H1 (cell line): ENCODE measurements around the gene DEK. TPM values are rescaled to one million over a fixed set of nuclear protein-coding genes. Genes with fewer than 3 reads are reported as not detected.

ENCODE experiments used
- CTCF ChIA-PET: fragments of 300-600 bp; sonication (Branson Sonifier 250); formaldehyde crosslinking; loops from one replicate; lab custom pipeline; 2021; ENCODE audit not compliant: partially characterized antibody; lab: Charles Lee
- POLR2A ChIA-PET: fragments of 300-600 bp; sonication (Branson Sonifier 250); formaldehyde crosslinking; loops from one replicate; lab custom pipeline; 2021; ENCODE audit warnings: inconsistent platforms; ENCODE audit not compliant: partially characterized antibody; lab: Charles Lee
- DNase-seq, 2 experiments: peaks; one replicate each; pipeline versions ENCODE4 v3.0.0 to v3.0.0-alpha.2; 2010 to 2022; ENCODE audit warnings: low spot score in 2 of 2, low read depth in 1 of 2, mixed read lengths in 1 of 2
- FAIRE-seq: peaks from 2 replicates; lab custom pipeline; 2011; peaks lifted over from hg19 to GRCh38; lab: Jason Lieb, UNC
- H2AFZ ChIP-seq: 2 replicates; pipeline ENCODE4 v1.8.1; 2012; ENCODE audit warnings: low read length, inconsistent platforms
- H2AK5ac ChIP-seq: 2 replicates; pipeline ENCODE4 v1.6.1; 2013; ENCODE audit warnings: low read depth, low read length
- H2BK120ac ChIP-seq: replicated peaks from 2 replicates; pipeline ENCODE3; 2013; ENCODE audit warnings: low read depth, low read length, inconsistent platforms
- H2BK12ac ChIP-seq: 2 replicates; pipeline ENCODE4 v1.6.1; 2013; ENCODE audit warnings: low read depth, low read length
- H2BK15ac ChIP-seq: 2 replicates; pipeline ENCODE4 v1.6.1; 2013; ENCODE audit warnings: low read length
- H2BK20ac ChIP-seq: 2 replicates; pipeline ENCODE4 v1.6.1; 2013; ENCODE audit warnings: low read length
- H2BK5ac ChIP-seq: 2 replicates; pipeline ENCODE4 v1.6.1; 2013; ENCODE audit warnings: low read depth, low read length
- H3K14ac ChIP-seq: 2 replicates; pipeline ENCODE4 v1.6.1; 2013; ENCODE audit warnings: inconsistent platforms; ENCODE audit not compliant: insufficient read length
- H3K18ac ChIP-seq: 2 replicates; pipeline ENCODE4 v1.6.1; 2013; ENCODE audit warnings: low read length; ENCODE audit errors: extremely low read depth
- H3K23ac ChIP-seq: 2 replicates; pipeline ENCODE4 v1.6.1; 2013; ENCODE audit warnings: inconsistent platforms; ENCODE audit not compliant: insufficient read length
- H3K23me2 ChIP-seq: 2 replicates; pipeline ENCODE4 v1.6.1; 2013; ENCODE audit warnings: low read depth, low read length
- H3K27ac ChIP-seq: 2 replicates; pipeline ENCODE4 v1.6.1; 2011; ENCODE audit warnings: low read depth, low read length, inconsistent platforms
- H3K27me3 ChIP-seq, 4 experiments: replicated peaks in 1 of 4; 1 replicate in 1 of 4; 2 replicates in 3 of 4; pipeline versions ENCODE4 v1.6.1 to v1.8.1; 2011 to 2013; ENCODE audit warnings: low read length in 3 of 4, mild to moderate bottlenecking in 3 of 4, inconsistent platforms in 2 of 4, mixed read lengths in 2 of 4, moderate library complexity in 1 of 4; ENCODE audit not compliant: control insufficient read depth in 3 of 4, insufficient read depth in 3 of 4; ENCODE audit errors: extremely low read depth in 1 of 4
- H3K36me3 ChIP-seq, 4 experiments: 2 replicates each; pipeline versions ENCODE4 v1.6.1 to v1.8.1; 2011 to 2013; ENCODE audit warnings: mild to moderate bottlenecking in 4 of 4, low read length in 3 of 4, moderate library complexity in 2 of 4, control low read depth in 1 of 4, inconsistent platforms in 1 of 4; ENCODE audit not compliant: insufficient read depth in 4 of 4, control insufficient read depth in 2 of 4
- H3K4ac ChIP-seq: replicated peaks from 2 replicates; pipeline ENCODE3; 2013; ENCODE audit warnings: low read length, low read depth, mixed read lengths, inconsistent platforms; ENCODE audit not compliant: insufficient read length
- H3K4me1 ChIP-seq, 4 experiments: replicated peaks in 1 of 4; 1 replicate in 1 of 4; 2 replicates in 3 of 4; pipeline versions ENCODE4 v1.6.1 to v1.8.1; 2011 to 2013; ENCODE audit warnings: low read length in 3 of 4, inconsistent platforms in 2 of 4, mixed read lengths in 1 of 4; ENCODE audit not compliant: insufficient read depth in 4 of 4, control insufficient read depth in 3 of 4
- H3K4me2 ChIP-seq, 2 experiments: 2 replicates each; pipeline versions ENCODE4 v1.6.1 to v1.8.1; 2011 to 2013; ENCODE audit warnings: low read depth in 2 of 2, low read length in 2 of 2, control low read depth in 1 of 2, inconsistent platforms in 1 of 2, mild to moderate bottlenecking in 1 of 2; ENCODE audit not compliant: insufficient read depth in 1 of 2
- H3K4me3 ChIP-seq, 4 experiments: fragments of 200-600, 300-600 bp in 1 of 4; sonication (generic), shearing (Covaris generic), sonication (Bioruptor Twin) in 1 of 4; 2 replicates each; pipeline versions ENCODE4 v1.5.1 to v1.8.1; 2011 to 2016; ENCODE audit warnings: low read length in 4 of 4, low read depth in 3 of 4, control low read depth in 2 of 4, inconsistent platforms in 2 of 4, mild to moderate bottlenecking in 2 of 4, mixed read lengths in 1 of 4, moderate library complexity in 1 of 4; ENCODE audit not compliant: insufficient read depth in 2 of 4; ENCODE audit errors: extremely low read depth in 1 of 4
- H3K56ac ChIP-seq: replicated peaks from 2 replicates; pipeline ENCODE3; 2013; ENCODE audit warnings: low read depth, mild to moderate bottlenecking, mixed read lengths, low read length, inconsistent platforms; ENCODE audit not compliant: insufficient read length
- H3K79me1 ChIP-seq: 2 replicates; pipeline ENCODE4 v1.6.1; 2013; ENCODE audit warnings: low read depth, low read length, control low read depth
- H3K79me2 ChIP-seq, 2 experiments: 2 replicates each; pipeline versions ENCODE4 v1.6.1 to v1.8.1; 2012 to 2013; ENCODE audit warnings: low read length in 2 of 2, mild to moderate bottlenecking in 2 of 2, inconsistent platforms in 1 of 2; ENCODE audit not compliant: insufficient read depth in 2 of 2, control insufficient read depth in 1 of 2
- H3K9ac ChIP-seq, 4 experiments: replicated peaks in 1 of 4; 1 replicate in 1 of 4; 2 replicates in 3 of 4; pipeline versions ENCODE4 v1.6.1 to v1.8.1; 2011 to 2013; ENCODE audit warnings: low read depth in 3 of 4, low read length in 3 of 4, control low read depth in 2 of 4, mild to moderate bottlenecking in 2 of 4, moderate library complexity in 2 of 4, inconsistent platforms in 1 of 4; ENCODE audit errors: extremely low read depth in 1 of 4
- H3K9me3 ChIP-seq, 2 experiments: 2 replicates each; pipeline versions ENCODE4 v1.6.1 to v1.8.1; 2012 to 2013; ENCODE audit warnings: mild to moderate bottlenecking in 2 of 2, moderate library complexity in 2 of 2, control low read depth in 1 of 2, inconsistent platforms in 1 of 2, low read depth in 1 of 2, low read length in 1 of 2, mixed read lengths in 1 of 2; ENCODE audit not compliant: insufficient read depth in 2 of 2
- H4K20me1 ChIP-seq, 2 experiments: replicated peaks in 1 of 2; 2 replicates each; pipeline versions ENCODE3 to v1.8.1; 2011 to 2013; ENCODE audit warnings: inconsistent platforms in 2 of 2, low read length in 2 of 2, mild to moderate bottlenecking in 1 of 2; ENCODE audit not compliant: insufficient read depth in 2 of 2, control insufficient read depth in 1 of 2
- H4K5ac ChIP-seq: 2 replicates; pipeline ENCODE4 v1.6.1; 2013; ENCODE audit warnings: low read length, low read depth, mixed read lengths, inconsistent platforms; ENCODE audit not compliant: insufficient read length
- H4K8ac ChIP-seq: 2 replicates; pipeline ENCODE4 v1.8.0; 2013; ENCODE audit warnings: mild to moderate bottlenecking, moderate library complexity, low read length, inconsistent platforms; ENCODE audit not compliant: insufficient read depth; ENCODE audit errors: extremely low read depth
- H4K91ac ChIP-seq: replicated peaks from 2 replicates; pipeline ENCODE3; 2013; ENCODE audit warnings: low read length, mixed read lengths, inconsistent platforms; ENCODE audit not compliant: insufficient read length
- ASH2L ChIP-seq: fragments of 200-600, 300-600 bp; sonication (generic); IDR thresholded peaks from one replicate; pipeline ENCODE4 v1.7.1; 2017; ENCODE audit warnings: low read length
- BRCA1 ChIP-seq: IDR thresholded peaks from 2 replicates; pipeline ENCODE4 v1.6.1; 2012; ENCODE audit warnings: low read depth, low read length, improper control_type of control experiment
- CHD2 ChIP-seq: IDR thresholded peaks from 2 replicates; pipeline ENCODE4 v1.6.1; 2012; ENCODE audit warnings: low read length, improper control_type of control experiment
- CREB1 ChIP-seq: IDR thresholded peaks from 2 replicates; pipeline ENCODE4 v1.6.1; 2012; ENCODE audit warnings: inconsistent platforms
- CTBP2 ChIP-seq: IDR thresholded peaks from 2 replicates; pipeline ENCODE4 v1.7.0; 2011; ENCODE audit warnings: borderline replicate concordance, mild to moderate bottlenecking, moderate library complexity, mixed read lengths, low read length; ENCODE audit not compliant: insufficient read depth, insufficient read length
- CTCF ChIP-seq, 3 experiments: IDR thresholded peaks; 1 replicate in 2 of 3; 2 replicates in 1 of 3; pipeline versions ENCODE4 v1.5.1 to v1.6.1; 2011; ENCODE audit warnings: low read length in 3 of 3, mild to moderate bottlenecking in 3 of 3, inconsistent platforms in 2 of 3, low read depth in 1 of 3, moderate library complexity in 1 of 3; ENCODE audit not compliant: insufficient read depth in 1 of 3; ENCODE audit errors: control extremely low read depth in 1 of 3
- JUN ChIP-seq: IDR thresholded peaks from 2 replicates; pipeline ENCODE4 v1.6.1; 2011; ENCODE audit warnings: low read depth, mild to moderate bottlenecking, improper control_type of control experiment, low read length
- KDM1A ChIP-seq: fragments of 200-600, 300-600 bp; sonication (generic); IDR thresholded peaks from 2 replicates; pipeline ENCODE4 v1.7.1; 2016; ENCODE audit warnings: mild to moderate bottlenecking, low read length, borderline replicate concordance
- MAX ChIP-seq: IDR thresholded peaks from 2 replicates; pipeline ENCODE4 v1.6.1; 2012; ENCODE audit warnings: inconsistent platforms
- NANOG ChIP-seq: IDR thresholded peaks from 2 replicates; pipeline ENCODE4 v1.6.1; 2011; ENCODE audit warnings: low read length, low read depth, mild to moderate bottlenecking, inconsistent platforms; ENCODE audit not compliant: insufficient read depth, poor library complexity, severe bottlenecking
- POLR2A ChIP-seq, 2 experiments: IDR thresholded peaks; 1 replicate in 1 of 2; 2 replicates in 1 of 2; pipeline ENCODE4 v1.6.1; 2011; ENCODE audit warnings: low read depth in 2 of 2, low read length in 2 of 2, mild to moderate bottlenecking in 2 of 2; ENCODE audit errors: control extremely low read depth in 1 of 2
- POLR2AphosphoS5 ChIP-seq: IDR thresholded peaks from 2 replicates; pipeline ENCODE4 v1.6.1; 2011; ENCODE audit warnings: low read depth, low read length
- SIX5 ChIP-seq: IDR thresholded peaks from 2 replicates; pipeline ENCODE4 v1.6.1; 2011; ENCODE audit warnings: mild to moderate bottlenecking, low read depth, low read length
- WGBS, 2 experiments: shearing (Covaris generic) in 1 of 2; methylation state at CpG; one replicate each; pipeline versions ENCODE4 v1.1.6 to v1.1.7; 2013 to 2015; ENCODE audit warnings: low lambda C conversion rate in 2 of 2, mixed read lengths in 2 of 2, inconsistent platforms in 1 of 2, low coverage in 1 of 2, missing lambda C conversion rate in 1 of 2; ENCODE audit not compliant: insufficient replicate concordance in 2 of 2, insufficient coverage in 1 of 2, insufficient read length in 1 of 2; ENCODE audit errors: extremely low coverage in 1 of 2, missing lambda C conversion rate in 1 of 2; 5-methylcytosine and 5-hydroxymethylcytosine counted together
- polyA plus RNA-seq, 7 experiments: library from polyadenylated mRNA; depleted of rRNA in 3 of 7; stranded (reverse) in 5 of 7; unstranded in 2 of 7; fragments of >200 nt in 5 of 7; fragments of 200-250 nt in 2 of 7; gene quantifications; 1 replicate in 5 of 7; 2 replicates in 1 of 7; 4 replicates in 1 of 7; pipeline versions ENCODE4 v1.2.1 to v1.2.3, GENCODE V29; 2011 to 2013; ENCODE audit warnings: missing spikeins in 2 of 7, mixed read lengths in 2 of 7
- total RNA-seq: library from RNA; stranded (reverse); fragmentation: NEBNext Ultra II Directional; extraction: Animal tissue kit (Norgen Biotek cat#: 25700); gene quantifications from 2 replicates; pipeline ENCODE4 v1.2.1, GENCODE V29; 2021

The DEK gene
- total and polyA plus RNA-seq, 2 of the 8 experiments (the other 6 are each of a cell fraction or from before 2014, with no cell fraction given), result 40.0 to 228 TPM

GRCh38 chr6:18216411-18216810 is 47.9 kb downstream of the DEK start:
- Histone ChIP-seq H4K5ac (no peak overlapping the region), H3K14ac (no peak overlapping the region), H3K9ac (no peak overlapping the region), H4K20me1 (peaks cover 0 to 1% of the 10 kb centered on the region in 2 experiments), H3K36me3 (no peaks in the 10 kb centered on the region; a peak in 3 of 8 replicates), H3K4ac (no peak overlapping the region), H3K4me1 (no peaks in the 10 kb centered on the region), H3K79me1 (no peaks in the 10 kb centered on the region), H2BK5ac (no peak overlapping the region), H2BK20ac (no peak overlapping the region), H3K27ac (no peak overlapping the region), H3K4me3 (no peak overlapping the region), H4K8ac (no peak overlapping the region), H2AK5ac (no peak overlapping the region), H3K23me2 (no peaks in the 10 kb centered on the region; the same call in 1 of the 2 replicates), H3K4me2 (no peak overlapping the region), H3K18ac (no peak overlapping the region), H2BK12ac (no peak overlapping the region), H4K91ac (no peak overlapping the region), H3K23ac (no peak overlapping the region), H3K9me3 (no peaks in the 10 kb centered on the region), H3K79me2 (no peaks in the 10 kb centered on the region), H3K27me3 (no peaks in the 10 kb centered on the region), H2BK15ac (no peak overlapping the region), H2AFZ (no peak overlapping the region), H3K56ac (no peak overlapping the region), H2BK120ac (no peak overlapping the region)
- ChIA-PET POLR2A (no interaction called here), CTCF (no interaction called here)
- FAIRE-seq (no peak), DNase-seq (no peak)
- 85% methylated on average over 7 of the region's 7 CpGs; no CpG with 5 or more reads in 1 of the 2 experiments for WGBS, 2 experiments
- TF ChIP-seq SIX5, result no peak
- TF ChIP-seq POLR2AphosphoS5, result no peak
- no peak for TF ChIP-seq NANOG
- no peak for TF ChIP-seq CTBP2
- TF ChIP-seq ASH2L, result no peak
- no peak for TF ChIP-seq CHD2
- no peak for TF ChIP-seq CREB1
- no peak for TF ChIP-seq KDM1A
- TF ChIP-seq BRCA1, result no peak
- TF ChIP-seq MAX, result no peak
- no peak for TF ChIP-seq JUN
- TF ChIP-seq CTCF (IDR thresholded peaks at IDR 0.05; ENCODE audit: control extremely low read depth in 1 of 3, insufficient read depth in 1 of 3, low read depth in 1 of 3, low read length in 3 of 3), result no peak
- no peak for TF ChIP-seq POLR2A (IDR thresholded peaks at IDR 0.05; ENCODE audit: control extremely low read depth in 1 of 2, low read depth in 2 of 2, low read length in 2 of 2)
